Tibial artery (tissue), 4 donors: ENCODE results near the gene CGB1.

Source experiments
- DNase-seq, 2 donors: peaks; one replicate each; pipeline ENCODE4 v3.0.0-alpha.2; 2019
- H3K27ac ChIP-seq, 2 donors: fragments of 200-600 bp; sonication (generic) in 1 of 2; 1 replicate in 1 of 2; 2 replicates in 1 of 2; pipeline ENCODE4 v1.5.1; 2018 to 2019; ENCODE audit warnings: mild to moderate bottlenecking in 1 of 2
- H3K27me3 ChIP-seq, 2 donors: fragments of 200-600 bp; sonication (generic) in 1 of 2; one replicate each; pipeline versions ENCODE4 v1.5.1 to v1.6.0; 2016 to 2019
- H3K36me3 ChIP-seq, 3 donors: fragments of 200-600 bp; sonication (generic) in 2 of 3; one replicate each; pipeline ENCODE4 v1.5.1; 2016 to 2019; ENCODE audit warnings: mild to moderate bottlenecking in 2 of 3
- H3K4me1 ChIP-seq, 4 donors: fragments of 200-600 bp; sonication (generic) in 2 of 4; 1 replicate in 3 of 4; 2 replicates in 1 of 4; pipeline ENCODE4 v1.5.1; 2016 to 2019
- H3K4me3 ChIP-seq, 2 donors: fragments of 200-600 bp; sonication (generic) in 1 of 2; 1 replicate in 1 of 2; 2 replicates in 1 of 2; pipeline ENCODE4 v1.5.1; 2018 to 2019; ENCODE audit warnings: mild to moderate bottlenecking in 2 of 2
- H3K9me3 ChIP-seq, 3 donors: fragments of 200-600 bp; sonication (generic) in 1 of 3; one replicate each; pipeline ENCODE4 v1.5.1; 2016 to 2019
- intact Hi-C: fragments of 100-400 bp; cut with DNase I; formaldehyde crosslinking; loops from one replicate; pipeline ENCODE4 v1.15.0; 2023; ENCODE audit warnings: low total_unique reads
- TF ChIP-seq, protein P1 (sequence below), 2 experiments: fragments of 200-600 bp in 1 of 2; fragments of 450-650 bp in 1 of 2; IDR thresholded peaks; one replicate each; pipeline ENCODE4 v1.5.1; 2017 to 2019; ENCODE audit warnings: antibody characterized with exemption in 2 of 2, mild to moderate bottlenecking in 1 of 2, moderate library complexity in 1 of 2

The CGB1 gene

GRCh38 chr19:48985711-48986110, 51.0 kb downstream of the CGB1 start:
- TF ChIP-seq, protein P1, sequence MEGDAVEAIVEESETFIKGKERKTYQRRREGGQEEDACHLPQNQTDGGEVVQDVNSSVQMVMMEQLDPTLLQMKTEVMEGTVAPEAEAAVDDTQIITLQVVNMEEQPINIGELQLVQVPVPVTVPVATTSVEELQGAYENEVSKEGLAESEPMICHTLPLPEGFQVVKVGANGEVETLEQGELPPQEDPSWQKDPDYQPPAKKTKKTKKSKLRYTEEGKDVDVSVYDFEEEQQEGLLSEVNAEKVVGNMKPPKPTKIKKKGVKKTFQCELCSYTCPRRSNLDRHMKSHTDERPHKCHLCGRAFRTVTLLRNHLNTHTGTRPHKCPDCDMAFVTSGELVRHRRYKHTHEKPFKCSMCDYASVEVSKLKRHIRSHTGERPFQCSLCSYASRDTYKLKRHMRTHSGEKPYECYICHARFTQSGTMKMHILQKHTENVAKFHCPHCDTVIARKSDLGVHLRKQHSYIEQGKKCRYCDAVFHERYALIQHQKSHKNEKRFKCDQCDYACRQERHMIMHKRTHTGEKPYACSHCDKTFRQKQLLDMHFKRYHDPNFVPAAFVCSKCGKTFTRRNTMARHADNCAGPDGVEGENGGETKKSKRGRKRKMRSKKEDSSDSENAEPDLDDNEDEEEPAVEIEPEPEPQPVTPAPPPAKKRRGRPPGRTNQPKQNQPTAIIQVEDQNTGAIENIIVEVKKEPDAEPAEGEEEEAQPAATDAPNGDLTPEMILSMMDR (IDR thresholded peaks at IDR 0.05) = no peak
- H3K4me1 ChIP-seq = peaks cover 0 to 13% (median 10%) of the 10 kb centered on the region in 4 donors
- no peaks in the 10 kb centered on the region for H3K9me3 ChIP-seq
- DNase-seq = no peak
- H3K27me3 ChIP-seq = no peaks in the 10 kb centered on the region
- peaks cover 62 to 91% (median 73%) of the 10 kb centered on the region in 3 donors for H3K36me3 ChIP-seq
- no peak overlapping the region for H3K27ac ChIP-seq
- intact Hi-C loops = no loop called here
- no peak overlapping the region for H3K4me3 ChIP-seq
